Measurements from ENCODE around the gene DNAH6.

- no peak for TF ChIP-seq EZH2phosphoT487 (IDR thresholded peaks at IDR 0.05; ENCODE audit: insufficient read depth, low read depth)
- no peak for TF ChIP-seq EZH2 (IDR thresholded peaks at IDR 0.05; ENCODE audit: insufficient read depth, poor library complexity, severe bottlenecking)
These were observed 329.9 kb downstream of the DNAH6 start for GRCh38 chr2:84846041-84846663.

Data from GM23248 (cell line).